GM18520 (cell line): Measurements from ENCODE around the gene KLHL18.
"Not testable (repeated sequence)": the region's sequence is repeated elsewhere in the genome, so short reads cannot be mapped to it uniquely, and the experiment has no call there.

ENCODE experiments used
- ATAC-seq: cut with Tn5 transposase; IDR thresholded peaks from one replicate; pipeline ENCODE4 v1.9.1; 2021; ENCODE audit not compliant: unreplicated experiment

The KLHL18 gene

DNA sequence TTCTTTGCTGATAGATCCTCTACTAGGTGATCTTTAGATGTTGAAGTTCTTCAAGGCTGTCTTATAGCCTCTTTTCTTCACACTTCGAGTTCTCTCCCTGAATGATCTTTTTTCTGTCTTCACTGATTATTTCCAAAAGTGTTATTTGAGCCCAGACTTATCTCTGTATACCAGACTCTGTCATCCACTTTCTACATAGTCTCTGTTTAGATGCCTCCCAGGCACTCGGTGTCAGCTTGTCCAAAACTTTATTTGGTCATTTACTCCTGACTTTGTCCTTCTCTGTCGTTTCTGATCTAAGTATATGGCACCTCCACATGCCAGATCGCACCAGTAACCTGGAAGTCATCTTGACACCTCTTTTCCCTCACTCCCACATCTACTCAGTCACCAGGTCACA lies 27.6 kb downstream of the KLHL18 start:
- ATAC-seq = no peak

DNA sequence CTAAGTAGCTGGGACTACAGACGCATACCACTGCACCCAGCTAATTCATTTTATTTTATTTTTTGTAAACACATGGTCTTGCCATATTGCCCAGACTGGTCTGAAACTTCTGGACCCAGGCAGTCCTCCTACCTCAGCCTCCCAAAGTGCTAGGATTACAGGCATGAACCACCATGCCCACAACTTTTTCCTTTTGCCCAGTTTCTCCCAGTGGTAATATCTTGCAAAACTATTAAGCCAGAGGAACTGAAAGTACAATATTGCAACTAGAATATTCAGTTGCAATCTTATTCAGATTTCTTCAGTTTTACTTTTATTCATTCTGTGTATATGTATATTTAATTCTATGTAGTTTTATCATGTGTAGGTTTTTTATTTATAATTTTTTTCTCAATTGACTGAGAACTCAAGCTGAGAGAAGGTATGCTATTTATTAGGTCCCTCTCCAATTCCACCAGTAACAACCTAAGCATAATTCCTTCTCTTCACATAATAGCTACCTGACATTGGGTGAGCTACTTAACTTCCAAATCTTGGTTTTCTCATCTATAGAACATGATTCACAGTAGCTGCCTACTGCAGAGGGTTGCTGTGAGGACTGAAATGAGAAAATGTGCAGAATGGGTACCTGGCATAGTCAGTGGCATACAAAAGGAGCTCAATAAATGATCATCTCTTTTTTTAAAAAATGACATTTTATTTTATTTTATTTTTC lies 30.8 kb downstream of the KLHL18 start:
- ATAC-seq = no peak

DNA sequence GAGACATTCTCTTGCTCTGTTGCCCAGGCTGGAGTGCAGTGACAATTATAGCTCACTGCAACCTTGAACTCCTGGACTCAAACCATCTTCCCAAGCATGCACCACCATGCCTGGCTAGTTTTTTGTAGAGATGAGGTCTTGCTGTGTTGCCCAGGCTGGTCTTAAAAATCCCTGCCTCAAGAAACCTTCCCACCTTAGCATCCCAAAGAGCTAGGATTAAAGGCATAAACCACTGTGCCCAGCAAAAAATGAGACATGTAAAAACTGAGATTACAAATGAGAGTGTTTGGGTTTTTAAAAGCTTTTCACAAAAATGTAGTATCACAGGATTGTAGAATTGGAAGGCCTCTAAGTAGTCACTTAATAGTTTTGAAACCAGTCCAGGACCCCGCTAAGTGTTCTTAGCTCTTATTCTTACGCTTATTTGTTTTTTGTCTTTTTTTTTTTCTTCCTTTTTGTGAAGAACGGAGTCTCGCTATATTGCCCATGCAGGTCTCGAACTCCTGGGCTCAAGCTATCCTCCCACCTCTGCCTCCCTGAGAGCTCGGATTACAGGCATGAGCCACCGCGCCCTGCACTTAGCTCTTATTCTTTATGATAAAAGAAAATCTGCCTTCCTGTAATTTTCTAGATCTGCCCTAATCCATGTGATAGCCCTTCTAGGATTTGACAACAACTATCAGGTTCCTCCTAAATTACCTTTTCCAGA lies 31.5 kb downstream of the KLHL18 start:
- no peak for ATAC-seq

DNA sequence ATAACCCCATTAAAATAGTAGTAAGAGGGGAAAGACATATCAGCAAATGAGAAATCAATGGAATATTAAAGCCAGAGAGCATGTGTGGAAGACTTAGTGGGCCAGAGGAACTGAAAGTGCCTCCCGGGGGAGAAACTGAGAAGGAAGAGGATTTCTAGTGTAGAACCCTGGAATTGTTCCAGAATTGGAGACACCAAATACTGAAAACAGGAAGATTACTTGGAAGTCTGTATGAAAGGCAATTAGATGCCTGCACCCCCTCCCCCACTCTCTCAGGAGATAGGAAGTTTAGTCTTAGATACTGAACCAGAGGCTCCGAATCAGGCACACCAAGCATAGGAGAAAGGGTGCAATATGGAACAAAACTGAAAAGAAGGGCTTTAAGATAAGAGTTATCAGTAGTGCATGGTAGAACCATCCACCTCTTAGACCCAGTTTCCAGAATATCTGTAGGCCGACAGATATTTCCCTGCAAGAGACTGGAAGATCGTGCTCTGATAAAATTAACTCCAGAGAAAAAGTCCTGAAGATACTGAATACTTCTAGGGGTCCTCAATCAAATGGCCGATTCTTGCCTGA lies 32.4 kb downstream of the KLHL18 start:
- no peak for ATAC-seq

DNA sequence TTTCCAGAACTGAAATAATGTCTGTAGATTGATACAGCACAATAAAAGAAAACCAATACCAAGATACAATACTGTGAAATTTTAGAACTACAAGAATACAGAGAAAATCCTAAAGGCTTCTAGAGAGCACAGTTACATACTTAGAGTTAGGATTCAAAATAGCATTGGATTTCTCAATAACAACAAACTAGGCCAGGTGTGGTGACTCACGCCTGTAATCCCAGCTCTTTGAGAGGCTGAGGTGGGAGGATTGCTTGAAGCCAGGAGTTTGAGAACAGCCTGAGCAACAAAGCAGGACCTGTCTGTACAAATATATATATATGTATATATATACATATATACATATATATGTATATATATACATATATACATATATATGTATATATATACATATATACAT lies 33.4 kb downstream of the KLHL18 start:
- not testable (repeated sequence) for ATAC-seq

DNA sequence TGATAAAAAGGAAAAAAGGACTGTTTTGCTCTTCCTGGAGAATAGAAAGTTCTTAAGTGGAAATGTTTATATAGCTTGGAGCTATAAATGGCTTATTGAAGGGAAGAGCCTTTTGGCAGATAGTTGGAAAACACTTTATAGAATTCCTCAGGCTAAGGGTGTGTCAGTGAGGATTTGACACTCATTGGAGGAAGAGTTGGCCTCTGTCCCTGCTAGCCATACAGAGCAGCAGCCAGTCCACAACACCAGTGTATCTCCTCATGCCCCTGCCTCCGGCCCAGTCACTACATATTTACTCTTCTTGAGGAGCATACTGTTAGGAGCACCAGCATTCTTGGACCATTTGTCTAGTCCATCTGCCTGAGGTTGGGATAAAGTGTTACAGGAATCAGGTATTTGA lies 36.2 kb downstream of the KLHL18 start:
- ATAC-seq = no peak

DNA sequence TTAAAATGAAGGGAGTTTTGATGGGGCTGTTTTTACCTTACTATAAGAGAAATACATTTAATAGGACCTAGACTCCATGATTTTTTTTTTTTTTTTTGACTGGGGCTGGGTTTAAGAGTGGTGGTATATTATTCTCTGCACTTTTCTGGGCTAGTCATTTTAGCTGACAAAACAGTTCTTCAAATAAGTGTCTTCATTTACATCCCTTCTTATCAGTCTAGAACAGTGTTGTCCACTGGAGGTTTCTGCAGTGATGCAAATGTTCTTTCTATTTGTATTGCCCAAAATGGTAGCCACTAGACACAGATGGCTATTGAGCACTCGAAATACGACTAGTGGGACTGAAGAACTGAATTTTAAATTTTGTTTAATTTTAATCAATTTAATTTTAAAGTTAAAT lies 37.2 kb downstream of the KLHL18 start:
- no peak for ATAC-seq

DNA sequence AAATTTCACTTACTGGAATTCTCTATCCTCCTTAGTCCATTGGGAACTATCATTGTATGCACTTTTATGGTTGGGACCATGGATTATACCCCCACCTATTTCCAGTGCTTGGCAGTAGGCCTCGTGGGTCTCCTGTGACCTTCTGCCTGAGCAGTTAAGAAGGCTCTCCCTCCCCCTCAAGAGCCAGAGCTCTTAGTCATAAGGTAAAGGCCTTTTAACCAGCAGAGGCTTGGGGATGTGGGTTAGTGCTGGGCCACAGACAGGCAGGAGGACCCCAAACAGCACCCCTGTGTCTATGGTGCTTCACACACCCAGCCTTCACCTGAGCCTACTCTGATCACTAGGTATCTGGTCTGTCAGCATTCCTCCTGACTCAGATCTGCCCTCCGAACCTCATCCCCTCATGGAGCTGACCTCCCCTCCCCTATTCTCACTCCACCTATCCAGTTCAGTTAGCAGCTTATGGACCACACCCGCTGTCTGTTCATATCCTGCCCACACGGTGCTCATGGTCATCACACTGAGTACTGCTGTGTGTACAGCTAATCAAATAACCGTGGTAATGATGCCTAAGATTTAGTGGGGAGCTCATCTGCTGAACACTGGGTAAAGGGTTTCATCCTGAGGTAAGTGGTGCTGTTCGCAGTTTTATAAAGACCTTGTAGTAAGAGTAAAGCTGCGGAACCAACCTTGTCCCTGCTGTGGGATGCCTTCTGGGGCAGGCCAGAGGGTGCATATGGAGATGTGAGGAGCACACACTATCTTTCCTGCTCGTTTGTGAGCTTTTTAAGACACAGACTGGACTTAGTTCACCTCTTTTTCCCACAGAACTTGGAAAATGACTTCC lies 40.9 kb downstream of the KLHL18 start:
- no peak for ATAC-seq

DNA sequence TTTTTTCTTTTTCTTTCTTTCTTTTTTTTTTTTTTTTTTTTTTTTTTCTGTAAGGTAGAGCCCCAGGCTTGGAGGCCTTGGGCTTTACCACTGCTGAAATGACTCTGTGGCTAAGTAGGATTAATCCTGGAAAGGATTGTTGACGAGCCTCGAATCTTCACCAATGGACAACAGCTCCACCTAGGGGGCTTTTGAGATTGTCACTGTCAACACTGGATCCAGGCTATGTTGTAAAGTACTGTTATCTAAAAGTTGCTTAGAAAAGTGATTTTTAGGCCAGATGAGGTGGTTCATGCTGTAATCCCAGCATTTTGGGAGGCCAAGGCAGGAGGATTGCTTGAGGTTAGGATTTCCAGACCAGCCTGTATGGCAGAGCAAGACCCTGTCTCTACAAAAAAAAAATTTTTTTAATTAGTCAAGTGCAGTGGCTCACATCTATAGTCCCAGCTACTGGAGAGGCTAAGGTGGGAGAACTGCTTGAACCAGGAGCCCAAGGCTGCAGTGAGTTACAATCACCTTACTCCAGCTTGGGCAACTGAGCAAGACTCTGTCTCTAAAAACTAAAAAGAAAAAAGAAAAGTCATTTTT lies 41.6 kb downstream of the KLHL18 start:
- no peak for ATAC-seq

DNA sequence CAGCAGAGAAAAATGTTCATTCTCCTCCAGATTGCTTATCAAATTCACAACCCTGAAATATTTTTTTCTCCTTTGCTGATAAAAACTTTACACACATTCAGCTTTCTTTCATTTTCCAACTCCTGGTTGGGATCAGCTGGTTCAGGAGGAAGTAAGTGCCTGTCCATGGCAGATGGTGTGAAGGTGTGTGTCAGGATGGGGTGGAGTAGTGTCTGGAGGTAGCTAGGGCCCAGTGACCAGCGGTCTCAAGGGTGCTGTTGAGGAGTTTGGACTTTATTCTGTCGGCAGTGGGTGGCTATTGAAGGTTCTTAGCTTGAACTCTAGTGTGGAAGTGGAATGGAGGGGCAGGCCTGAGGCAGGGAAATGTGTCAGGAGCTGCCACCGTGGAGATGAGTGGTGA lies 51.2 kb downstream of the KLHL18 start:
- no peak for ATAC-seq

DNA sequence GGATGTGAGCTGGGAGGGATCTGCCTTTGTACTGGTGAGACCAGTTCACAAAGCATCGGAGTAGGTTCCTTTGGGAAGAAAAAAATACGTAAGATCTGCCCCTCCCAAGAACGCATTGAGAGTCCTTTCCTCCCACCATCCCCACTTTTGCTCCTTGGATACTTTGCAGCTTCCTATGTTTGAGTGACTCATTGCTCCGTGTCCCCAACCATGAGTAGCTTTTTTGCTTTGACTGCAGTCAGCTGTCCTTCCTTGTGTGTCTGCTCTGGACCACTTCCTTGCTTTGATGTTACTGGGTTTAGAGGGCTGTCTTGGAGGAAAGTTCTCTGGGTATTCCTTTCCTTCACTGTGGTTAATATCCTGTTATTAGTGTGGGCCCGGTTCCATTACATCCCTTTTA lies 54.9 kb downstream of the KLHL18 start:
- no peak for ATAC-seq

DNA sequence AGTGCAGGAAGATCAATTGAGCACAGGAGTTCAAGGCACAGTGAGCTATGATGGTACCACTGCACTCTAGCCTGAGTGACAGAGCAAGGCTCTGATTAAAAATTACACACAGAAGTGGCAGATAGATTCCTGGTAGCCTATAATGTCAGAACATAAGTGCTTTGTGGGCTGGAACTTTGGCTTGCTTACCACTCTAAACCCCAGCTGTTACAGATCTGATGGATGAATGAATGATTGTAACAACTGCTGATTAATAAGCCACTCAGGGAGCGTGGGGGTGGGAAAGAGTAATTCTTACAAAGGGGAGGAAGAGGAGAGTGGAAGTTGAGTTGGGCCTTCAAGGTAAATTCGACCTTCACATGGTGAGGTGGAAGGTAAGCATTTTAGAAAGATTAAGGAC lies 57.2 kb downstream of the KLHL18 start:
- ATAC-seq = no peak

DNA sequence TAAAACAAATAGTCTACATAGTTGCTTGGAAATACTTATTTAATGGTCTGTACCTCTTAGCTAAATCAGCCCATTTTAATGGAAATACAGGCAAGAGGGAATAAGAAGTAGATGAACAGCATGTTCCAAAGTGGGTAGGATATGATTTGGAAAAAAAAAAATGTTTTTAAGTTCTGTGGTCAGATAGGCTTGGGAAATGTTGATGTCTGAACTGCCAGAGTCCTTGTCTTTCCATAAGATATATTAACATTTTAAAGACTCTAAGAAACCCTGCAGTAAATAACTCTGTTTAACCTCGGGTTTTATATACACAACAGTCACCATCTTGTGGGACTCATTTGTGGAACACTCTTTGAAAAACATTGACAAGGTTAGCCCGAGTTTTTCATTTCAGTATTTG lies 58.1 kb downstream of the KLHL18 start:
- ATAC-seq = no peak

DNA sequence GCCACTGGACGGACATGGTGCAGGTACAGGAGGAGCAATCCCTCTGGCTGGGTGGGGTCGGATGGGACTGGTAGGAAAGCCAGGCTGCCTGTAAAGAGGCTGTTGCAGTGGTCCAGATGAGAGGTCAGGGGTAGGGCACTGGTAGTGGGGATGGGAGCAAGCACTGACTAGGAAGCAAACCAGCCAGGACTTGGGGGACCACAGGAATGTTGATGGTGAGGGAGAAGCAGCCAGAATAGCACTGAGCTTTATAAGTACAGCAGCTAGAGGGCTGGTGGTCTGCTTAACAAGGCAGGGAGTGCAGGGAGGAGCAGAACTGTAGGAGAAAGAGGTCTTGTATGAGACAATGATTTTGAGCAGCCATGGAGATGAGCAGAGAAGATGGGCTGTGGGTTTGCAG lies 59.4 kb downstream of the KLHL18 start:
- no peak for ATAC-seq

DNA sequence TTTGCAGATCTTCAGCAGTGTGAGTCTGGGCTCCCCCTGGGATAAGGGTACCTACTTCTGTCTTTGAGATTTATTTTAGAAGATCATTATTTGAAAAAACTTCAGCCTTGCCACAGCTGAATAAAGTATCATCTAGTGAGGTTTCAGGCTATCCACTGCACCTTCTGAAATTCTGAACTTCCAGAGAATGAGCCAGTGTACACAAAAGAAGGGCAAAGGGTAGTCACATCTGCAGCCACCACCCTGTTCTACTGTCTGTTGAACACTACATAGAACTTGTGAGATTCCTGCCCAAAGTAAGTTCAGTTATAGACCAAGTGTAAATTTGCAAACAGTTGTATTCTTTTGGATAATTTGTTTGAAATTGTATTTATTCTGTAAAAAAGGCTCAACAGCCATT lies 60.1 kb downstream of the KLHL18 start:
- no peak for ATAC-seq

DNA sequence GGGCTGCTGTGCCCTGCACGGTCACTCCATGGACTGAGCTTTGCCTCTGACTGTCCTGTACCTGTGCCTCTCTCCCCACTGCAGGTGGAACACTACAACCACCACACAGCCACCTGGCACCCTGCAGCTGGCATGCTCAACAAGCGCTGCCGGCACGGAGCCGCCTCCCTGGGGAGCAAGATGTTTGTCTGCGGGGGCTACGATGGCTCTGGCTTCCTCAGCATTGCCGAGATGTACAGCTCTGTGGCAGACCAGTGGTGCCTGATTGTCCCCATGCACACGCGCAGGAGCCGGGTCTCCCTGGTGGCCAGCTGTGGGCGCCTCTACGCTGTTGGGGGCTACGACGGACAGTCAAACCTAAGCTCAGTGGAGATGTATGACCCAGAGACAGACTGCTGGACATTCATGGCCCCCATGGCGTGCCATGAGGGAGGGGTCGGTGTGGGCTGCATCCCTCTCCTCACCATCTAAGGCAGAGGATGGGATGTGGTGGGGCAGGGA lies 60.8 kb downstream of the KLHL18 start:
- no peak for ATAC-seq

DNA sequence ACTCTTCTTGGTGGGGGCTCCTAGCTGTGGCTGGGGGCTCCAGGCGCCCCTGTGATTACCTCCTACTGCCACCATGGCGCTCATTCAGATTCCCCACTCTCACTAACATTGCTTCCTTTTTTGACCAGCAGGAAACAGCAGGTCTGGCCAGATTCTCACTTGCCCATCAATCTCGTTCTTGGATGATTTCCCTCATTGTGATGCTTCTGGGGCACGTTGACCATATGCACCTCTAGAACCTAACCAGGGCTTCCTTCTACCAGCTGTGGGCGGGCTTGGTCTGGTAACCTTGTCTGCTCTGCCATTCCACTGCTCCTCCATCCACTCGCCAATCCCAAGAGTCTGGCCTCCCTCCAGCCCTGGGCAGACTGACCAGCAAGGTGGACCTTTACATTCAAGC lies 62.2 kb downstream of the KLHL18 start:
- no peak for ATAC-seq

DNA sequence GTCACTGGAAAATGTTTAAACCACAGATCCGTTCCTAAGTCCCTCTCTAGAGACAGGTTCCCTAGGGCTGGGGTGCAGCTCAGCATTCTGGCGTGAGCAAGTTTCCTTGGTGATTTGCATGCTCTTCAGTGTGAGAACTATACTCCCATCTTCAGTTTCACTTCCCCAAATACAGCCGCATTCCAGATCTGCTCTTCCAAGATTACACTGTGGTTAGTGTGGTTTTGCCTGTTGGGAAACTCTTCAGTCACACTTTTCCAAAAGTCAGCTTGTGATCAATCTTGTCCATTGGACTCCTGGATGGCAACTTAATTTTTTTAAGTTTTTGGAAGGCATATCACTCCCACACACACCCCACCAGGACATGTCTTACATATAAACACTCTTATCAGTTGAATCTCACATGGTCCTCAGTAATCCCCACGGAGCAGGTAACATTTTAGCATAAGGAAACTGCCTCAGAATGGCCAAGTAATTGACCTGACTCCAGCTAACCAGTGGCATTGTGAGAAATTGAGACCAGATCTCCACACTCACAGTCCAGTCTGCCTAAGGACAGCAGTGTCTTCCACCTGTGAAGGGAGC lies 64.6 kb downstream of the KLHL18 start:
- ATAC-seq = no peak

DNA sequence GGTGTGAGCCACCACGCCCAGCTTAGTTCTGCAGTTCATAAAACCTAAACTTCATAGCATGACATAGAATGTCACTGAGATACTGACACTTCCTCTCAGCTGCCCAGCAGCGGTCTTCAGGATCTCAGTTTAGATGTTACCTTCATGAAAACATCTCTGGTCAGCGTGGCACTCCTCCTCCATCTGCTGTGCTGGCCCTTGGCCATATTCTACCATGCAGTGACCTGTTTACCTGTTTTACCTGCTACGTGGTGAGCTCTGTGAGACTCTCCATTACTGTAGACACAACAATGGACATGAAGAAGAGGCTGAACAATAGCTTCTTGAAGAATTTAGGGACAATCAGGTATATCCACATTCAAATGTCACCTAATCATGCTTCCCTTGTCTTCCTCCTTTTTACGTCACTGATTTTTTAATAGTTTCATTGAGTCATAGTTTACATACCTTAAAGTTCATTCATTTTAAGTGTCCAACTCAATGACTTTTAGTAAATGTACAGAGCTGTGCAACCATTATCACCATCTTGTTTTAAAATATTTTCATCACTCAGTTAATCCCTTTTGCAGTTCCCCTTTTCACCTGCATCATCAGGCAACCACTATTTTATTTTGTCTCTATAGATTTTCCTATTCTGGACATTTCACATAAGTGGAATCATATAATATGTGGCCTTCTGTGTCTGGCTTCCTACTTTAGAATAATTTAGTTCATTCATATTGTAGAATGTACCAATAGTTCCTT lies 65.8 kb downstream of the KLHL18 start:
- ATAC-seq = no peak

DNA sequence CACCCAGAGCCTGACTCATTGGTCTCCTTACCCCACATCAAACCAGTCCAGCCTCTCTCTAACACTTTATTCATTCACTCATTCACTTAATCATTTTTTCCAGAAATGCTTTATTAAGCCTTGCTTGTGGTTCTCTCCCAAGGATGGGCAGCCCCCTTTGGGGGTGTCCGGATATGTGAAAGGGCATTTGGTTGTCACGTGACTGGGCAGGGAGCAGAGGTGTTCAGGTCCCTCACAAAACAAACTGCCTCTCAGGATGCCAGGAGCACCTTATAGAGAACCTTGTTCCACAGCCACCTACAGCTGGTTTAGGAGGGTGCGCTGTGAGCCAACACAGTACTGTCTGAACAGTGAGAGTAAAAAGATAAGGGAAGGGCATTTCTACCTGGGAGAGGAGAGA lies 72.3 kb downstream of the KLHL18 start:
- ATAC-seq = no peak
